ENCODE data around the gene CAPN10. TPM values are rescaled to one million over a fixed set of nuclear protein-coding genes. Genes with fewer than 3 reads are reported as not detected.

The CAPN10 gene
- total RNA-seq, 1 experiment from 2014 or later: 15.4 TPM

- DNase-seq (ENCODE audit: low spot score): no peak
These were observed 50.8 kb downstream of the CAPN10 start for GRCh38 chr2:240637116-240637900.

- DNase-seq (ENCODE audit: low spot score): no peak
These were observed 51.4 kb downstream of the CAPN10 start for GRCh38 chr2:240637901-240638345.

- DNase-seq (ENCODE audit: low spot score): no peak
These were observed 52.1 kb downstream of the CAPN10 start for GRCh38 chr2:240638512-240639160.

GRCh38 chr2:240639566-240639965, 53.0 kb downstream of the CAPN10 start:
- no peak for DNase-seq (ENCODE audit: low spot score)

GRCh38 chr2:240640939-240641338, 54.4 kb downstream of the CAPN10 start:
- DNase-seq (ENCODE audit: low spot score): no peak

GRCh38 chr2:240642061-240642805, 55.7 kb downstream of the CAPN10 start:
- no peak for DNase-seq (ENCODE audit: low spot score)

GRCh38 chr2:240642806-240643092, 56.2 kb downstream of the CAPN10 start:
- DNase-seq (ENCODE audit: low spot score): no peak

GRCh38 chr2:240643093-240643810, 56.7 kb downstream of the CAPN10 start:
- DNase-seq (ENCODE audit: low spot score): no peak

- DNase-seq (ENCODE audit: low spot score): no peak
These were observed 57.2 kb downstream of the CAPN10 start for GRCh38 chr2:240643811-240644150.

GRCh38 chr2:240644171-240644651, 57.7 kb downstream of the CAPN10 start:
- DNase-seq (ENCODE audit: low spot score): no peak

GRCh38 chr2:240644859-240645301, 58.3 kb downstream of the CAPN10 start:
- DNase-seq (ENCODE audit: low spot score): no peak

- no peak for DNase-seq (ENCODE audit: low spot score)
These were observed 58.8 kb downstream of the CAPN10 start for GRCh38 chr2:240645346-240645745.

GRCh38 chr2:240645801-240646175, 59.3 kb downstream of the CAPN10 start:
- no peak for DNase-seq (ENCODE audit: low spot score)

- DNase-seq (ENCODE audit: low spot score): no peak
These were observed 59.8 kb downstream of the CAPN10 start for GRCh38 chr2:240646176-240646899.

- no peak for DNase-seq (ENCODE audit: low spot score)
These were observed 60.5 kb downstream of the CAPN10 start for GRCh38 chr2:240646900-240647502.

GRCh38 chr2:240647503-240648154, 61.1 kb downstream of the CAPN10 start:
- no peak for DNase-seq (ENCODE audit: low spot score)

GRCh38 chr2:240648155-240648649, 61.7 kb downstream of the CAPN10 start:
- no peak for DNase-seq (ENCODE audit: low spot score)
